SJCRH30 (cell line): Measurements from ENCODE around the gene GALM. TPM values are rescaled to one million over a fixed set of nuclear protein-coding genes. Genes with fewer than 3 reads are reported as not detected.
A peak's percentile ranks its signal among the peaks of the same experiment; 100 is the strongest.

Experiments
- DNase-seq, 2 experiments: peaks; one replicate each; pipeline ENCODE4 v3.0.0-alpha.2; 2015 to 2020
- H3K27ac ChIP-seq: fragments of 250-450 bp; sonication (Bioruptor Pico); 2 replicates; pipeline ENCODE4 v1.5.1; 2020; ENCODE audit warnings: mild to moderate bottlenecking, moderate library complexity
- H3K27me3 ChIP-seq: fragments of 250-450 bp; sonication (Bioruptor Pico); 2 replicates; pipeline ENCODE4 v1.5.1; 2020; ENCODE audit warnings: mild to moderate bottlenecking, moderate library complexity
- H3K36me3 ChIP-seq: fragments of 250-450 bp; sonication (Bioruptor Pico); 2 replicates; pipeline ENCODE4 v1.5.1; 2020; ENCODE audit warnings: mild to moderate bottlenecking, moderate library complexity
- H3K4me1 ChIP-seq: fragments of 250-450 bp; sonication (Bioruptor Pico); 2 replicates; pipeline ENCODE4 v1.5.1; 2020; ENCODE audit warnings: mild to moderate bottlenecking, moderate library complexity
- H3K4me3 ChIP-seq: fragments of 250-450 bp; sonication (Bioruptor Pico); 2 replicates; pipeline ENCODE4 v1.5.1; 2020; ENCODE audit warnings: mild to moderate bottlenecking, moderate library complexity
- H3K9me3 ChIP-seq: fragments of 250-450 bp; sonication (Bioruptor Pico); replicated peaks from 2 replicates; pipeline ENCODE4 v1.5.1; 2020; ENCODE audit warnings: mild to moderate bottlenecking, moderate library complexity
- total RNA-seq: library from RNA; depleted of rRNA; stranded (reverse); fragments of >200 nt; shearing (Covaris generic); gene quantifications from 2 replicates; pipeline ENCODE4 v1.2.3, GENCODE V29; 2014; rRNA removed

The GALM gene
- total RNA-seq, 1 experiment from 2014 or later, result 19.6 TPM

DNA sequence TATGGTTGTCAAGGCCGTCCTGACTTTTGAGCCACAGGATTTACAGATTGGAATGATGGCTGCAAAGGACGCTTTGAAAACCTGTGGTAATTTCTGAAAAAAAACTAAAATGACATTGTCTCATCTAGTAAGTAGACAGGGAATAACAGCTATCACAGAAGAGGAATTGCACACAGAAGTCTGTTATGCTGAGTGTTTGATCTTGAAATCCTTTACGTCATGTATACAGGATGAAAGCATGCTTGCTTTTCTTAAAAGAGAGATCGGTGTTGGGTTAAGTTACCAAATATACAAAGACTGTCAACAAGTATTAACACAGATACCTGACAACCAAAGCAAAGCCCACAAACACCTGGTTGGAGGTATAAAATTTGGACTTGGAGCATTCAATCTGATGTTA lies 97.8 kb downstream of the GALM start:
- Histone ChIP-seq H3K27me3 (0 out of 2 replicates have a peak, but pooled peaks cover 3% of the 10 kb centered on the region), H3K4me1 (peaks cover 15% of the 10 kb centered on the region), H3K9me3 (no peaks in the 10 kb centered on the region), H3K27ac (no peak overlapping the region), H3K4me3 (no peak overlapping the region), H3K36me3 (no peaks in the 10 kb centered on the region)
- no peak for DNase-seq

DNA sequence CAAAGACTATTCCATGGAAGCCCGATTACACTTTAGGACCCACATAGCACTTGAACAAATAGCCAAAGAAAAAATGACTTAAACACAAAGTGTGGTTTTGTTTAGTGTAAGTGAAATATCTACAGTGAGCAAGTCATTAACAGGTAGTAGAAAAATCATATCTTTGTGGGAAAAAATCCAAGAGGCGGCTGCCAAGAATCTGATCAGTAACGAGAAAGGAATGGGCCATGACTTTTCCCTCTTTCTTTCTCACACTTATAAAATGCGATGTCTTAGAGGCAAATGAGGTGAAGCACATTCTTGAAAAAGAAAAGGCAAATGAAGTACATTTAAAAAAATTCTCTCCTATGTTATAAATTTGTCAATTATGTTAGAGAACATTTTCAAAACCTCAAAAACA lies 99.2 kb downstream of the GALM start:
- no peak for DNase-seq

DNA sequence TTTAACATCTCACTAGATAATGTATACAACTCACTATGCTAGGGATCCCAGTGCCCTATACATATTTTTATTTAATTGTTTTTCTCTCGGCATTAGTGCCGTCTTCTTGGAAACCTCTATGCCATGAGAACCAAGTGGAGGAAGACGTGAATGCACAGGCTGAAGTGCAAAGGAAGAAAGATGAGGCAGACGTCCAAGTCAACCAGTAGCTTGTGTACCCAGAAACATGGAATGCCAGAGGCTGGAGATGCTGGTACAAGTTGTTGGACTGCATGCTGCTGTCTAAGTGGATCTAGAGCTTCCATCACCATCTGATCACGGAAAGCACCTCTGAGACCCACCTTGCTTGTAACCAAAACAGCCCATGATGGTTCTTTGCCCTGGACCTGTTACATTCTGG lies 99.6 kb downstream of the GALM start:
- H3K36me3 ChIP-seq, result no peaks in the 10 kb centered on the region
- H3K27me3 ChIP-seq, result 0 out of 2 replicates have a peak, but pooled peaks cover 3% of the 10 kb centered on the region
- no peak for DNase-seq
- H3K4me1 ChIP-seq, result peaks cover 21% of the 10 kb centered on the region
- H3K4me3 ChIP-seq, result no peak overlapping the region
- no peak overlapping the region for H3K27ac ChIP-seq
- H3K9me3 ChIP-seq, result no peaks in the 10 kb centered on the region

More for the DNA sequence above, 99.2 kb downstream of the GALM start:
- H3K4me1 ChIP-seq, result peaks cover 21% of the 10 kb centered on the region
- 0 out of 2 replicates have a peak, but pooled peaks cover 3% of the 10 kb centered on the region for H3K27me3 ChIP-seq
- no peaks in the 10 kb centered on the region for H3K9me3 ChIP-seq
- H3K27ac ChIP-seq, result no peak overlapping the region
- H3K4me3 ChIP-seq, result no peak overlapping the region
- no peaks in the 10 kb centered on the region for H3K36me3 ChIP-seq

DNA sequence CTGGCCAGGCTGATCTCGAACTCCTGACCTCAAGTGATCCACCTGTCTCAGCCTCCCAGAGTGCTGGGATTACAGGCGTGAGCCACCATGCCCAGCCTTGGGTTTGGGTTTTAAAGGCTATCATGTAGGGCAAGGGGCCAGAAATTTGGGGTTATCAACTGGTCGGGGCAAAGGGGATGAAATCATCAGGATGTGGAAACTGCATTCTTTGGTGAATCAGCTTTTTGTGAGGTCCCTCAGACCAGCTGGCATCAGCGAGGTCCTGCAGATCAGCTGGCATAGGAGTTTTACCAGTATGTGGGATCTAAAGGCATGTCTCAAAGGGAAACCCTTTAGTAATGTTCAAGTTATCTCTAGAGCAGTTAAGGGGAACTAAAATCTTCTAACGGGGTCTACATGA lies 105.7 kb downstream of the GALM start:
- Histone ChIP-seq H3K27me3 (no peaks in the 10 kb centered on the region), H3K9me3 (no peaks in the 10 kb centered on the region), H3K4me3 (no peak overlapping the region), H3K4me1 (peaks cover 32% of the 10 kb centered on the region), H3K27ac (peak overlapping the region; percentile 44), H3K36me3 (no peaks in the 10 kb centered on the region)
- peak; percentile 85 for DNase-seq

DNA sequence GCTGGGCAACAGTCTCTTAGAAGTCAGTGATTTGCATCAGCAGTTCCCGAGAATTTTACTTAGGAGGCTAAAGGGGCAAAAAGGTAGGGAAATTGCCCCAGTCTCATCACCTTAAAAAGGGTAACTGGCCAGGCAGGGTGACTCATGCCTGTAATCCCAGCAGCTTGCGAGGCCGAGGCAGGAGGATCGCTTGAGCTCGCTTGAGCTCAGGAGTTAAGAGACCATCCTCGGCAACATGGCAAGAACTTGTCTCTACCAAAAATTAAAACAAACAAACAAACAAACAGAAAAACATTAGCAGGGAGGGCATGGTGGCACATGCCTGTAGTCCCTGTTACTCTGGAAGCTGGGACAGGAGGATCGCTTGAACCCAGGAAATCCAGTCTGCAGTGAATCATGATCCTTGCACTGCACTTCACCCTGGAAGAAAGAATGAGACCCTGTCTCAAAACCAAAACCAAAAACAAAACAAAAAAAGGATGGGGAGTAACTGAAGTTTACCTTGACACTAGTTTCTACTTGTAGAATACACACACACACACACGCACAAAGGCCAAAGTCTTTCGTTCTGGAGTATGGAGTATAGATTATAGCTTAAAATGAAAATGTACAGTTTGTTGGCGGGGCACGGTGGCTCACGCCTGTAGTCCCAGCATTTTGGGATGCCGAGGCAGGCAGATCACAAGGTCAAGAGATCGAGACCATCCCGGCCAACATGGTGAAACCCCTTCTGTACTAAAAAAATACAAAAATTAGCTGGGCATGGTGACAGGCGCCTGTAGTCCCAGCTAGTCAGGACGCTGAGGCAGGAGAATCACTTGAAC lies 109.4 kb downstream of the GALM start:
- no peak for DNase-seq
- H3K4me1 ChIP-seq, result peaks cover 11% of the 10 kb centered on the region
- no peak overlapping the region for H3K27ac ChIP-seq
- no peaks in the 10 kb centered on the region for H3K27me3 ChIP-seq
- H3K9me3 ChIP-seq, result no peaks in the 10 kb centered on the region
- 0 out of 2 replicates have a peak, but pooled peaks cover 2% of the 10 kb centered on the region for H3K36me3 ChIP-seq
- no peak overlapping the region for H3K4me3 ChIP-seq

DNA sequence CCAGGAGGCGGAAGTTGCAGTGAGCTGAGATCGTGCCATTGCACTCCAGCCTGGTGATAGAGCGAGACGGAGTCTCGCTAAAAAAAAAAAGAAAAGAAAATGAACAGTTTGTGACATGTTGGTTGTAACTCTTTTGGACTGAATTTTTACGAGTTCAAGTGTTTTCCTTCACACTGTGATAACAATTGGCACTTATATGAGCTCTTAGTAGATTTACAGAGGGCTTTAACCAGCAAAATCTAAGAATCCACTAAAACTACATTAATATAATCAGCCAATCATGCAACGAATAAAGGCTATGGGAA lies 110.0 kb downstream of the GALM start:
- Histone ChIP-seq H3K9me3 (no peaks in the 10 kb centered on the region), H3K27ac (no peak overlapping the region), H3K4me3 (no peak overlapping the region), H3K27me3 (no peaks in the 10 kb centered on the region), H3K4me1 (peaks cover 11% of the 10 kb centered on the region), H3K36me3 (peaks cover 2% of the 10 kb centered on the region; the same call in 1 of the 2 replicates)
- no peak for DNase-seq

DNA sequence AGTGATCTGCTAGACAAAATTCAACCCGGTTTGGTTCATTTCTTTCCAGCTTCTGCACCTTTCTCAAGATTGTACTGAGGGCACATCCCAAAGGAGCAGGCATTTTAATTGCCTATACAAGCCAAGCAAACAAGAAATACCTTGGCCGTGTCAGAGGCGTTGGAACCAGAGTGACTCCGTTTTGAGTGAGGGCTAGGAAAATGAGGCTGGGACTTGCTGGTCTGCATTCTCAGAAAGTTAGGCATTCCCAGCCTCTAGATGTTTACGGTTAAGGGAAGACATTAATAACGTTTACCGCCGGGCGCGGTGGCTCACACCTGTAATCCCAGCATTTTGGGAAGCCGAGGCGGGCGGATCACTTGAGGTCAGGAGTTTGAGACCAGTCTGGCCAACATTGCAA lies 110.6 kb downstream of the GALM start:
- no peaks in the 10 kb centered on the region for H3K9me3 ChIP-seq
- H3K27me3 ChIP-seq, result no peaks in the 10 kb centered on the region
- peaks cover 8% of the 10 kb centered on the region for H3K36me3 ChIP-seq
- H3K27ac ChIP-seq, result no peak overlapping the region
- peaks cover 9% of the 10 kb centered on the region for H3K4me1 ChIP-seq
- H3K4me3 ChIP-seq, result no peak overlapping the region
- no peak for DNase-seq

DNA sequence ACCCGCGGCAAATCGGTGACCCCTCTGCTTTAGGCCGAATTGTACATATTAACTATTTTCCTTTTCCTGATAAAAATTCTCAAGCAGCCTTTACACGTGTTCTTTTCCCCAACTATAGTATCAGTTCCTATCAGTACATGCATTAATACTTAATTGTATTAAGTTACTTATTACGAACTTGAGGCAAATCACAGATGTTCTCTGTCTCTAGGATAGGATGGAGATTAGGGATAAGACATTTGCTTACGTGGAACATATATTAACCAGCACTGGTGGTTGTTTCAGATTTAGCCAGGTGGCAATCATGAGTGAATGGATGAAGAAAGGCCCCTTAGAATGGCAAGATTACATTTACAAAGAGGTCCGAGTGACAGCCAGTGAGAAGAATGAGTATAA lies 112.8 kb downstream of the GALM start:
- H3K27ac ChIP-seq, result peak overlapping the region; percentile 59
- H3K27me3 ChIP-seq, result no peaks in the 10 kb centered on the region

DNA sequence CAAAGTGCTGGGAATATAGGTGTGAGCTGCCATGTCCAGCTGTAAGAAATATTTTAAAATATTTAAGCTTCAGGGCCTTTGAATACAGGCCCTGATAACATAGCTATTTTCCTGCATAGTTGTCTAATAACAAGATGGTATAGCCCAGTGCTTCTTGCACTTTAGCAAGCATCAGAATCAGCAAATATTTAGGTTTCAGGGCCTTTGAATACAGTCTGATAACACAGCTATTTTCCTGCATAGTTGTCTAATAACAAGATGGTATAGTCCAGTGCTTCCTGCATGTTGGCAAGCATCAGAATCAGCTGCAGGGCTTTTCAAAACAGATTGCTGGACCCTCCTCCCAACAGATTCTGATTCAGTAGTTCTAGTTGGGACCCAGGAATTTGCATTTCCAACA lies 117.7 kb downstream of the GALM start:
- peaks cover 11% of the 10 kb centered on the region for H3K36me3 ChIP-seq
- DNase-seq, result no peak
- peaks cover 27% of the 10 kb centered on the region for H3K4me1 ChIP-seq
- H3K27me3 ChIP-seq, result no peaks in the 10 kb centered on the region
- H3K9me3 ChIP-seq, result no peaks in the 10 kb centered on the region
- H3K27ac ChIP-seq, result no peak overlapping the region
- H3K4me3 ChIP-seq, result no peak overlapping the region

More for the DNA sequence above, 112.8 kb downstream of the GALM start:
- DNase-seq, result no peak
- H3K9me3 ChIP-seq, result no peaks in the 10 kb centered on the region
- H3K4me1 ChIP-seq, result peaks cover under 1% of the 10 kb centered on the region; the same call in 1 of the 2 replicates
- peaks cover 11% of the 10 kb centered on the region for H3K36me3 ChIP-seq
- H3K4me3 ChIP-seq, result peak overlapping the region; percentile 76

Other genes starting within 250 kb of the GALM start
- gene HNRNPLL, start 63.2 kb upstream of the GALM start, total RNA-seq, result 58.1 and 65.6 TPM in 2 replicates
- 328 and 367 TPM in 2 replicates for gene SRSF7, start 85.2 kb downstream of the GALM start, total RNA-seq
- gene GEMIN6, start 112.1 kb downstream of the GALM start, total RNA-seq, result 25.5 and 29.4 TPM in 2 replicates
- 32.6 and 33.0 TPM in 2 replicates for gene DHX57, start 209.8 kb downstream of the GALM start, total RNA-seq
- 16.7 and 18.2 TPM in 2 replicates for gene MORN2, start 209.9 kb downstream of the GALM start, total RNA-seq
- 0.05 TPM in 1 of 2 replicates, not detected in the other for gene ARHGEF33, start 223.8 kb downstream of the GALM start, total RNA-seq